Pancreas (tissue), 10 donors: ENCODE measurements around the gene ZBTB20. TPM values are rescaled to one million over a fixed set of nuclear protein-coding genes. Genes with fewer than 3 reads are reported as not detected.

Source experiments
- ATAC-seq, 4 donors: fragments of 200-7000 bp; cut with Tn5 transposase; one replicate each; pipeline versions ENCODE4 v1.8.0 to v1.9.1; 2020; ENCODE audit warnings: mild to moderate bottlenecking in 4 of 4, moderate library complexity in 4 of 4
- DNase-seq, 6 donors: peaks; one replicate each; pipeline ENCODE4 v3.0.0-alpha.2; 2020
- FAIRE-seq: peaks from 2 replicates; lab custom pipeline; 2012; peaks lifted over from hg19 to GRCh38; lab: Jason Lieb, UNC
- H3K27ac ChIP-seq, 4 donors: fragments of 200-600 bp; sonication (generic); 1 replicate in 3 of 4; 2 replicates in 1 of 4; pipeline versions ENCODE4 v1.5.0 to v1.8.0; 2020
- H3K27me3 ChIP-seq, 4 donors: fragments of 200-600 bp; one replicate each; pipeline ENCODE4 v1.8.0; 2021
- H3K36me3 ChIP-seq, 3 donors: fragments of 200-600 bp; sonication (generic) in 1 of 3; one replicate each; pipeline versions ENCODE4 v1.5.0 to v1.8.0; 2020 to 2021
- H3K4me1 ChIP-seq, 3 donors: fragments of 200-600 bp; one replicate each; pipeline ENCODE4 v1.8.0; 2021
- H3K4me3 ChIP-seq, 4 donors: fragments of 200-600 bp; sonication (generic) in 2 of 4; one replicate each; pipeline versions ENCODE4 v1.5.0 to v1.8.0; 2020 to 2021
- H3K9me3 ChIP-seq, 4 donors: fragments of 200-600 bp; one replicate each; pipeline ENCODE4 v1.8.0; 2021
- WGBS, 2 donors: extraction: QIAGEN DNeasy Blood & Tissue Kit; methylation state at CpG; one replicate each; pipeline ENCODE4 v1.1.7; 2013; 5-methylcytosine and 5-hydroxymethylcytosine counted together
- intact Hi-C, 3 donors: fragments of 100-400 bp; cut with DNase I; formaldehyde crosslinking; loops; one replicate each; pipeline versions ENCODE4 v1.11.1 to v1.14.2; 2022
- polyA plus RNA-seq, 2 donors: library from polyadenylated mRNA; stranded (reverse); fragments of 200-250 nt; gene quantifications; one replicate each; pipeline ENCODE4 v1.2.3, GENCODE V29; 2013
- total RNA-seq, 6 donors: library from RNA; stranded (reverse); fragmentation: NEBNext Ultra II Directional in 4 of 6; extraction: Animal tissue kit (Norgen Biotek cat#: 25700) in 4 of 6; gene quantifications; one replicate each; pipeline versions ENCODE4 v1.2.1 to v1.2.4, GENCODE V29; 2021 to 2023
- TF ChIP-seq, protein P1 (sequence below), 4 donors: fragments of 200-600 bp; sonication (generic) in 3 of 4; IDR thresholded peaks; one replicate each; pipeline versions ENCODE4 v1.5.0 to v1.8.0; 2021; ENCODE audit warnings: antibody characterized with exemption in 4 of 4
- donor health status: healthy with polysubstance abuse.
- donor health status: DM: no; HTN: no; CAD: no; lungs with moderate emphysema.
- donor health status: DM: no; HTN: no; CAD: no.
- donor health status: control.
- donor health status: control.
- donor health status: Bipolar disorder and iron deficiency.
- donor health status: DM: yes; HTN: yes; CAD: no.
- donor health status: DM: no; HTN: no; CAD: no.
- donor health status: DM: no; HTN: no; CAD: no.
- donor health status: DM: yes; HTN: yes; CAD: no.

Gene ZBTB20
- total and polyA plus RNA-seq, 8 donors, result 1.3 to 81.5 (median 43.7) TPM

DNA sequence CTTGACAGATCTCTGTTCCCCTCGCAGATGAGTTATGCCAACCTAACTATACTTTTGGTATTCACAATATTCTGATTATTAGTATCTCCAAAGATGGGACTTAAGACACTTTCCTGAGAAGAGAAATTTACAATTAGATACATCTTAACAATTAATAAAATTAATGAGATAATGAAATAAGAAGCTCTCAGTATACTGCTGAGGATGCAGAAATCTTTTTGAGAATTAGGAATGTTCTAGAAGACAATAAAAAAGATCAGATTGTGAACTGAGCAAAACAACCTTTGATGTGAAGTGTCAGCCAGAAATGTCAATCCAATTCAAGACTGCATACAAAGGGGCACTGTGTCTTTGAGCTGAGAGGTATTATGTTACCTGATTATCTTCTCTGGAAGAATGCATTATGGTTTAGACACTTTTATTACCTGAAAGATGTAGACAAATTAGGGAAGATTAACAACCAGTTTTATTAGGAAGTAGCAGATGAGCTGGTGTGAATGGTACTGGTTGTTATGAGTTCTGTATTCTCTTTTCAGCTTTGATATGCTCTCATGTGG, 590.4 kb downstream of the ZBTB20 start:
- no peaks in the 10 kb centered on the region for H3K9me3 ChIP-seq
- DNase-seq (no peak), FAIRE-seq (no peak), ATAC-seq (no peak)
- no peak overlapping the region for H3K4me3 ChIP-seq
- no peak overlapping the region for H3K27ac ChIP-seq
- no peaks in the 10 kb centered on the region for H3K27me3 ChIP-seq
- TF ChIP-seq, protein P1, sequence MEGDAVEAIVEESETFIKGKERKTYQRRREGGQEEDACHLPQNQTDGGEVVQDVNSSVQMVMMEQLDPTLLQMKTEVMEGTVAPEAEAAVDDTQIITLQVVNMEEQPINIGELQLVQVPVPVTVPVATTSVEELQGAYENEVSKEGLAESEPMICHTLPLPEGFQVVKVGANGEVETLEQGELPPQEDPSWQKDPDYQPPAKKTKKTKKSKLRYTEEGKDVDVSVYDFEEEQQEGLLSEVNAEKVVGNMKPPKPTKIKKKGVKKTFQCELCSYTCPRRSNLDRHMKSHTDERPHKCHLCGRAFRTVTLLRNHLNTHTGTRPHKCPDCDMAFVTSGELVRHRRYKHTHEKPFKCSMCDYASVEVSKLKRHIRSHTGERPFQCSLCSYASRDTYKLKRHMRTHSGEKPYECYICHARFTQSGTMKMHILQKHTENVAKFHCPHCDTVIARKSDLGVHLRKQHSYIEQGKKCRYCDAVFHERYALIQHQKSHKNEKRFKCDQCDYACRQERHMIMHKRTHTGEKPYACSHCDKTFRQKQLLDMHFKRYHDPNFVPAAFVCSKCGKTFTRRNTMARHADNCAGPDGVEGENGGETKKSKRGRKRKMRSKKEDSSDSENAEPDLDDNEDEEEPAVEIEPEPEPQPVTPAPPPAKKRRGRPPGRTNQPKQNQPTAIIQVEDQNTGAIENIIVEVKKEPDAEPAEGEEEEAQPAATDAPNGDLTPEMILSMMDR (IDR thresholded peaks at IDR 0.05), result no peak
- intact Hi-C loops, result no loop called here
- H3K36me3 ChIP-seq, result no peaks in the 10 kb centered on the region
- peaks cover 0 to 6% (median 0%) of the 10 kb centered on the region in 3 donors for H3K4me1 ChIP-seq
- 99 to 100% methylated on average over 1 of the region's 1 CpG for WGBS, 2 donors

- DNase-seq (no peak), FAIRE-seq (no peak), ATAC-seq (no peak)
- intact Hi-C loops, result no loop called here
- Histone ChIP-seq H3K4me3 (no peak overlapping the region), H3K27me3 (no peaks in the 10 kb centered on the region), H3K27ac (no peak overlapping the region), H3K4me1 (peaks cover 0 to 6% (median 0%) of the 10 kb centered on the region in 3 donors), H3K36me3 (no peaks in the 10 kb centered on the region), H3K9me3 (no peaks in the 10 kb centered on the region)
- TF ChIP-seq, protein P1 (IDR thresholded peaks at IDR 0.05), result no peak
- 74 to 83% methylated on average over 1 of the region's 1 CpG for WGBS, 2 donors
Observed at GRCh38 chr3:114554731-114555130, 592.4 kb downstream of the ZBTB20 start.

GRCh38 chr3:114553949-114554593, 593.0 kb downstream of the ZBTB20 start:
- DNase-seq (no peak), FAIRE-seq (no peak), ATAC-seq (no peak)
- Histone ChIP-seq H3K4me1 (peaks cover 0 to 6% (median 0%) of the 10 kb centered on the region in 3 donors), H3K36me3 (no peaks in the 10 kb centered on the region), H3K27me3 (no peaks in the 10 kb centered on the region), H3K4me3 (no peak overlapping the region), H3K27ac (no peak overlapping the region), H3K9me3 (no peaks in the 10 kb centered on the region)
- TF ChIP-seq, protein P1 (IDR thresholded peaks at IDR 0.05), result no peak
- WGBS, 2 donors, result 87 to 91% methylated on average over 3 of the region's 3 CpGs
- intact Hi-C loops, result no loop called here

GRCh38 chr3:114552527-114552812, 594.6 kb downstream of the ZBTB20 start:
- H3K4me1 ChIP-seq, result peaks cover 0 to 2% (median 0%) of the 10 kb centered on the region in 3 donors
- TF ChIP-seq, protein P1 (IDR thresholded peaks at IDR 0.05), result no peak
- intact Hi-C loops, result no loop called here
- no peak overlapping the region for H3K27ac ChIP-seq
- FAIRE-seq (no peak), DNase-seq (no peak), ATAC-seq (no peak)
- no peak overlapping the region for H3K4me3 ChIP-seq
- H3K9me3 ChIP-seq, result no peaks in the 10 kb centered on the region
- no peaks in the 10 kb centered on the region for H3K27me3 ChIP-seq
- 92 to 93% methylated on average over 1 of the region's 1 CpG for whole genome bisulfite sequencing, 2 donors
- H3K36me3 ChIP-seq, result no peaks in the 10 kb centered on the region
